ENCODE measurements around the gene LRRC58.

LRRC58 gene

GRCh38 chr3:120274739-120275167 lies 74.4 kb downstream of the LRRC58 start:
- no peak for DNase-seq

Measured in activated naive CD4-positive, alpha-beta T cell treated with Interleukin-2 at 50 U/mL for 16 hours (primary cell).